ENCODE data around the gene CD74. TPM values are rescaled to one million over a fixed set of nuclear protein-coding genes. Genes with fewer than 3 reads are reported as not detected.

CD74 gene
- 251 TPM for total RNA-seq
- long read RNA-seq, transcript CD74-202 (8 exons, 1,449 nt) = major isoform, 203 of 278 reads
- long read RNA-seq, transcript CD74-201 (9 exons, 981 nt) = minor isoform, 54 of 278 reads
- long read RNA-seq, partial matches to known transcripts = 18 of 278 reads
- long read RNA-seq, other reads (novel, unspliced or antisense) = 3 of 278 reads

DNA sequence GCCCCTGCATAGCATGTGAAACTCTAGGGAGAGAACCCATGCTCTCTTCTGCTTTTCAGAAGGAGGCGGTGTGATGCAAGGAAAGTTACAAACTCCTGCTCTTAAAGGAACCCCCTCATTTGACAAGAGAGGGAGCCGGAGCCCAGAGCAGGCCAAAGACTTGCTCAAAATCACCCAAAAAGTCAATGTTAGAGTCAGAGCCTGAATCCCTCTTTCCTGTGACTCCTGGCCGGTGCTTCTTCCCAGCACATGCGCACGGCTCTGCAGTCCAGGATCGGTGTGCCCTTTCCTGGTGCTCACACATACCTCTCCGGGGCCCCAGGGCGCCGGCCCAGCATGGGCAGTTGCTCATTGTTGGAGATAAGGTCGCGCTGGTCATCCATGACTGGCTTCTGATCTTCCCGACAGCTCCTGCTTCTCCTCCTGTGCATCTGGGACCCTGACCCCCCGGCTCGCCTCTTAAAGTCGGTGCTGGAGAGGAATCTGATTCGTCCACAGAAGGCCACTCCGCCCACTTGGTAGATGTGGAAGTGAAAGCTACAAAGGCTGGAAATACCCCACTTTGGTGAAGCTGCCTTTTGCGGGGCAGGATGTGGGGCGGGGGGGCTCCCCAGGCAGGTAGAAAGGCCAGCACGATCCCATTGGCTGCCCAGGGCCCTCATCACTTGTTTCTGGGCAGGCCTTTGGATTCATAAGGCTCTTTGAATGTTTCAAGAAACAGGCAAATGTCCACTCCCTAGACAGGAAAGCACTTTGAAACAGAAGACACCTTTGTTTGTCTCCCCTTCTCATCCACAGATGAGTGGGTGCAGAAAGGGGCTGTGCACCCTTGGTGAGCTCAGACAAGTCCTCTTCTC is at the start of gene CD74:
CD74 (minus strand) TSS at position 592 of the 857 bp plus-strand sequence; CDS start at position 431, 161 bp downstream.
- no peaks in the 10 kb centered on the region for H3K36me3 ChIP-seq
- intact Hi-C loops (cut with micrococcal nuclease) = no loop called here
- no peaks in the 10 kb centered on the region for H3K9me3 ChIP-seq (replicated peaks)
- H3K4me1 ChIP-seq = peaks cover 57% of the 10 kb centered on the region
- peak within 1 kb of the TSS; percentile 89 for H3K27ac ChIP-seq (replicated peaks)
- DNase-seq = peak; percentile 82
- no peaks in the 10 kb centered on the region for H3K27me3 ChIP-seq (ENCODE audit: low read depth)
- TF ChIP-seq, protein P1, sequence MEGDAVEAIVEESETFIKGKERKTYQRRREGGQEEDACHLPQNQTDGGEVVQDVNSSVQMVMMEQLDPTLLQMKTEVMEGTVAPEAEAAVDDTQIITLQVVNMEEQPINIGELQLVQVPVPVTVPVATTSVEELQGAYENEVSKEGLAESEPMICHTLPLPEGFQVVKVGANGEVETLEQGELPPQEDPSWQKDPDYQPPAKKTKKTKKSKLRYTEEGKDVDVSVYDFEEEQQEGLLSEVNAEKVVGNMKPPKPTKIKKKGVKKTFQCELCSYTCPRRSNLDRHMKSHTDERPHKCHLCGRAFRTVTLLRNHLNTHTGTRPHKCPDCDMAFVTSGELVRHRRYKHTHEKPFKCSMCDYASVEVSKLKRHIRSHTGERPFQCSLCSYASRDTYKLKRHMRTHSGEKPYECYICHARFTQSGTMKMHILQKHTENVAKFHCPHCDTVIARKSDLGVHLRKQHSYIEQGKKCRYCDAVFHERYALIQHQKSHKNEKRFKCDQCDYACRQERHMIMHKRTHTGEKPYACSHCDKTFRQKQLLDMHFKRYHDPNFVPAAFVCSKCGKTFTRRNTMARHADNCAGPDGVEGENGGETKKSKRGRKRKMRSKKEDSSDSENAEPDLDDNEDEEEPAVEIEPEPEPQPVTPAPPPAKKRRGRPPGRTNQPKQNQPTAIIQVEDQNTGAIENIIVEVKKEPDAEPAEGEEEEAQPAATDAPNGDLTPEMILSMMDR (IDR thresholded peaks at IDR 0.05; ENCODE audit: borderline replicate concordance) = no peak
- H3K4me3 ChIP-seq = peak within 1 kb of the TSS; percentile 68

DNA sequence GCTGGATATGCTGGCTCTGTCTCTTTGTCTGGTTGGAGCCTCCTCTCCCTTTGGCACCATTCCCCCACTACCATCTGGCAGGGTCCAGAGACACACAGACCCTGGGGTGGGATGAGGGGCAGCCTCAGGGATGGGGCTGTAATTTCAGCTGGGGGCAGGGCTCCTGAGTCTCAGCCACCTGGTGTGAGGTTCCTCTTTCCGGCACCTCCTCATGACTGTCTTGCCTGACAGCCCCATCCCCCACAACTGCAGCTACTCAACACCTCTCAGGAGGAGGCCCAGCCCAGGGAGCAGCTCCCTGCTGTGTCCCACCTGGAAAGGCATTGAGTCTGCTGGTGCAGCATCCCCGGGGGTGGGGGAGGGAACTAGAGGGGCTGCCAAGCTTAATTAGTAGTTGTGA is 48.5 kb upstream of the CD74 start:
- TF ChIP-seq, protein P1 (IDR thresholded peaks at IDR 0.05; ENCODE audit: borderline replicate concordance) = no peak
- H3K4me1 ChIP-seq = peaks cover 35% of the 10 kb centered on the region
- no peaks in the 10 kb centered on the region for H3K9me3 ChIP-seq (replicated peaks)
- no peak overlapping the region for H3K27ac ChIP-seq (replicated peaks)
- no peak overlapping the region for H3K4me3 ChIP-seq
- no peaks in the 10 kb centered on the region for H3K36me3 ChIP-seq
- H3K27me3 ChIP-seq (ENCODE audit: low read depth) = no peaks in the 10 kb centered on the region
- intact Hi-C loops (cut with micrococcal nuclease) = no loop called here
- no peak for DNase-seq

GRCh38 chr5:150460781-150461180 is 48.1 kb upstream of the CD74 start:
- H3K9me3 ChIP-seq (replicated peaks) = no peaks in the 10 kb centered on the region
- TF ChIP-seq, protein P1 (IDR thresholded peaks at IDR 0.05; ENCODE audit: borderline replicate concordance) = no peak
- no peak overlapping the region for H3K27ac ChIP-seq (replicated peaks)
- H3K27me3 ChIP-seq (ENCODE audit: low read depth) = no peaks in the 10 kb centered on the region
- peaks cover 32% of the 10 kb centered on the region for H3K4me1 ChIP-seq
- intact Hi-C loops (cut with micrococcal nuclease) = no loop called here
- no peaks in the 10 kb centered on the region for H3K36me3 ChIP-seq
- H3K4me3 ChIP-seq = no peak overlapping the region
- DNase-seq = no peak

DNA sequence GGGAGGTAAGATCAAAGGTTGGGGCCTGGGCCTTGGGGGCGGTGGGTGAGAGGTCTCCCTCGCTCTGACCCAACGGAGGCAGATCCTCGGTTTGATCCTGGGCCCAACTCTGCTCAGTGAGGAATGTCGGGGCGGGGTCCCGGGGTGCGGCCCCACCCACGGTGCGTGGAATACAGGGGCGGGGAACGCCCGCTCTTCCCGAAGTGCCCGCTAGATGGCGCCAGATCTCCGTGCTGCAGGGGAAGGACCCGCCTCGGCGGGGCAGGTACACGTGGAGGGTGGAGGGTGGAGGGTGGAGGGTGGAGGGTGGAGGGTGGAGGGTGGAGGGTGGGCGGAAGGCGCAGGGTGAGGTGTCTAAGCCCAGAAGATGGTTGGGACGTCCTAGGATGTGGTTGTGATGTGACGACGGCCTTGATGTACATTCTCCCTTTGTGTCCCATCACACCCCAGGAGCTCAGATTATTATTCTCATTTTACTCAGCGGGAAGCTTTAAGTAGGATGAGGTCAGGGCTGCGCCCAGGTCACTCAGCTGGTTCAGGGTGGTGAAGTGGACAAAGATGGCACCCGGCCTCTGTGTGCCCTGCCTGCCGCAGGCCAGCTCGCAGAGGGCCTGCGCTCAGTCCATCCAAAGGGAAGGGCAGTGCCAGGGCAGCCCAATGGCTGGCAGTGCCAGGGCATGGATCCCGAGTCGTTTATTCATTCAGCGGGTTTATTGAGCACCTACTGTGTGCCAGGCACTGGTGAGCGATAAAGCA is 46.3 kb upstream of the CD74 start:
- peaks cover 14% of the 10 kb centered on the region for H3K4me1 ChIP-seq
- H3K4me3 ChIP-seq = peak overlapping the region; percentile 52
- TF ChIP-seq, protein P1 (IDR thresholded peaks at IDR 0.05; ENCODE audit: borderline replicate concordance) = peak; percentile 86
- no peaks in the 10 kb centered on the region for H3K27me3 ChIP-seq (ENCODE audit: low read depth)
- H3K27ac ChIP-seq (replicated peaks) = peak overlapping the region; percentile 23
- DNase-seq = peak; percentile 82
- no peaks in the 10 kb centered on the region for H3K36me3 ChIP-seq
- H3K9me3 ChIP-seq (replicated peaks) = no peaks in the 10 kb centered on the region
- intact Hi-C loops (cut with micrococcal nuclease) = loop anchor here (5.0 kb wide), 1 partner anchor 63 kb away; no protein-coding TSS in a partner anchor

GRCh38 chr5:150457562-150458240 is 45.0 kb upstream of the CD74 start:
- Histone ChIP-seq H3K27ac (replicated peaks) (no peak overlapping the region), H3K36me3 (no peaks in the 10 kb centered on the region), H3K27me3 (ENCODE audit: low read depth) (no peaks in the 10 kb centered on the region), H3K4me1 (peaks cover 13% of the 10 kb centered on the region), H3K4me3 (no peak overlapping the region), H3K9me3 (replicated peaks) (no peaks in the 10 kb centered on the region)
- intact Hi-C loops (cut with micrococcal nuclease) = loop anchor here (5.0 kb wide), 1 partner anchor 65 kb away; no protein-coding TSS in a partner anchor
- TF ChIP-seq, protein P1 (IDR thresholded peaks at IDR 0.05; ENCODE audit: borderline replicate concordance) = no peak
- DNase-seq = no peak
